Left colon (tissue), 2 donors: ENCODE data around the gene ATAD3B. TPM values are rescaled to one million over a fixed set of nuclear protein-coding genes. Genes with fewer than 3 reads are reported as not detected.
A peak's percentile ranks its signal among the peaks of the same experiment; 100 is the strongest.
"Not testable (repeated sequence)": the region's sequence is repeated elsewhere in the genome, so short reads cannot be mapped to it uniquely, and the experiment has no call there.

ENCODE experiments used
- ATAC-seq: fragments of 200-7000 bp; cut with Tn5 transposase; one replicate; pipeline ENCODE4 v1.9.1; 2020; ENCODE audit warnings: mild to moderate bottlenecking, moderate library complexity
- DNase-seq, 2 donors: peaks; one replicate each; pipeline ENCODE4 v3.0.0-alpha.2; 2020
- intact Hi-C, 2 donors: fragments of 100-400 bp; cut with DNase I in 1 of 2; cut with micrococcal nuclease in 1 of 2; formaldehyde crosslinking; loops; one replicate each; pipeline versions ENCODE4 v1.11.2 to v1.14.0; 2022; cut with DNase I, micrococcal nuclease
- long read RNA-seq: library from polyadenylated mRNA; unstranded; transcript quantifications from one replicate; pipeline ENCODE4 v2.0.0, GENCODE V29; 2021
- total RNA-seq, 2 donors: library from RNA; stranded (reverse); fragmentation: NEBNext Ultra II Directional; extraction: Animal tissue kit (Norgen Biotek cat#: 25700); gene quantifications; one replicate each; pipeline ENCODE4 v1.2.1, GENCODE V29; 2021
- donor health status: DM: no; HTN: no; CAD: no.
- donor health status: DM: yes; HTN: yes; CAD: no.

The ATAD3B gene
- total RNA-seq: 10 to 100 TPM; 15.2 to 16.4 TPM
- long read RNA-seq, transcript ATAD3B-201 (16 exons, 2,448 nt): major isoform, 18 of 26 reads
- long read RNA-seq, partial matches to known transcripts: 5 of 26 reads
- long read RNA-seq, other reads (novel, unspliced or antisense): 3 of 26 reads

- ATAC-seq (peak; percentile 97), DNase-seq (peak; percentile 88 to 97)
- intact Hi-C loops: no loop called here
These were observed at the start of gene ATAD3B for GRCh38 chr1:1471389-1472052. ATAD3B (plus strand) TSS chr1:1471765; CDS start chr1:1471885, 120 bp downstream.

- ATAC-seq: no peak
These were observed 49.6 kb upstream of the ATAD3B start for GRCh38 chr1:1421907-1422464.

DNA sequence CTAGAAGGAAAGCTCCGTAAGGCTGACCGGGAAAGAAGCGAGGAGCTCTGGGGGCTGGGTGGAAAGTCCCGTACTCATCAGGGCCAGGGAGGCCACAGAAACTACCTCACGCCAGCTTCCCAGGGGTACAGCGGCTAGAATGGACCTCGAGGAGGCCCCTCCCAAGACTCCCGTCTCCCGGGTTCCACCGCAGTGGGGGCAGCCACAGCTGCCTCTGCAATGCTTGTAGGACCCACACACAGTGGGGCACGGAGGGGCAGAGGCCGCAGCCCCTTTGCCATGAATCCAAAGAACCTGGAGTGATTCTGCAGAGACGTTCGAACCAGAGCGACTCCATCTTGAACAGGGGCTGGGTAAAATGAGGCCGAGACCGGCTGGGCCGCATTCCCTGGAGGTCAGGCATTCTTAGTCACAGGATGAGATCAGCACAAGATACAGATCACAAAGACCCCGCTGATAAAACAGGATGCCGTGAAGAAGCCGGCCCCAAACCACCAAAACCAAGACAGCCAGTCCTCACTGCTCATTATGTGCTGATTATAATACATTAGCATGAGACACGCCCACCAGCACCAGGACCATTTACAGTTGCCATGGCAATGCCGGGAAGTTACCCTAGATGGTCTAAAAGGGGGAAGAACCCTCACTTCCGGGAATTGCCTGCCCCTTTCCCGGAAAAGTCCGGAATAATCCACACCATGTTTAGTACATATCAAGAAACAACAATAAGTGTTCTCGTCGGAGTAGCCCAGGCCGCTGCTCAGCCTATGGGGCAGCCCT lies 48.9 kb upstream of the ATAD3B start:
- intact Hi-C loops: no loop called here
- ATAC-seq: no peak
- DNase-seq: no peak

More at GRCh38 chr1:1421907-1422464, 49.6 kb upstream of the ATAD3B start:
- intact Hi-C loops: no loop called here
- DNase-seq: no peak

- ATAC-seq: no peak
- intact Hi-C loops: no loop called here
- no peak for DNase-seq
These were observed 48.3 kb upstream of the ATAD3B start for GRCh38 chr1:1423245-1423597.

DNA sequence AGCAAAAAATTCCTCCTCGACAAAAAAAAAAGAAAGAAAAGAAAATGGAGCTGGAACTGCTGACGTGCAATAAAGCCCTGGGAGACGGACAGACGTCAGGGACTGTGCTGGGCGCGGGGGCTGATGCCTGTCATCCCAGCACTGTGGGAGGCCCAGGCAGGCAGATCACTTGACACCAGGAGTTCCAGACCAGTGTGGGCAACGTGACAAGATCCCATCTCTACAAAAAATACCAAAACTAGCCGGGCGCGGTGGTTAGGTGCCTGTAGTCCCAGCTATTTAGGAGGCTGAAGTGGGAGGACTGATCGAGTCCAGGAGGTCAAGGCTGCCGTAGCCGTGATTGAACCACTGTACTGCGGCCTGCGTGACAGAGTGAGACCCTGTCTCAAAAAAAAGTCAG lies 46.9 kb upstream of the ATAD3B start:
- DNase-seq: no peak
- intact Hi-C loops: no loop called here
- no peak for ATAC-seq

GRCh38 chr1:1425426-1425752 lies 46.2 kb upstream of the ATAD3B start:
- ATAC-seq (no peak), DNase-seq (no peak)
- intact Hi-C loops: no loop called here

DNA sequence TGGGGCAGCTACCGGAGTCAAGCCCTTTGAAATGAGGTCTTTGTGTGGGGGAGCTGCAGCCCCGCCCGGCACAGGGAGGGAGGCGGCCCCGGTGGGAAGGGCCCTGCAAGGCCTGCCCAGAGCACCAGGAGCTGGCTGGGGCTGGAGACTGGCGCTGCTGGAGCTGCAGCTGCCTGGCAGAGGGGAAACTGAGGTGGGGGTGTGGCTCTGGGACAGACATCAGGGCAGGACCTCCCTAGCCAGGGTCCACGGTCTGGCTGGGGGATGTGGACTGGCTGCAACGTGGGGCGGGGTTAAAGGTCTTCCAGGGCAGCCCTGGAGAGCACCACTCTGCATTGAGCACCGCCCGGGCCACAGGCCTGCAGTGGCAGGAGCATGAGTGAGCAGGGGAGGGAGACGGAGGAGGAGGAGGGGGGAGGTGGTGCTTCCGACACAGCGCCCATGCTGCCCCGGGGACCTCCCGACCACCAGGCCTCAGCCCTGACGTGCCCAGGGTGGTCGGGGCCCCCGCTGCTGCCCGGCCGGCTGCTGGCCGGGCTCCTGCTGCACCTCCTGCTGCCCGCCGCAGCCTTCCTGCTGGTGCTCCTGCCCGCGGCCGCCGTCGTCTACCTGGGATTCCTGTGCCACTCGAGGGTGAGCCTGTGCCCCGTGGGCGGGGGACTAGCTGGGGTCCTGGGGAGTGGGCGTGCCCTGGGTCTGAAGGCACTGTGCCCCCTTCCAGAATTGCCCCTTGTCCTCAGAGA lies 45.6 kb upstream of the ATAD3B start:
- ATAC-seq (no peak), DNase-seq (no peak)
- intact Hi-C loops: no loop called here

GRCh38 chr1:1426496-1427105 lies 45.0 kb upstream of the ATAD3B start:
- ATAC-seq: no peak
- intact Hi-C loops: no loop called here
- DNase-seq: no peak

GRCh38 chr1:1427106-1427819 lies 44.3 kb upstream of the ATAD3B start:
- no peak for ATAC-seq
- intact Hi-C loops: no loop called here
- DNase-seq: peak in 1 of 2 donors; percentile 52

DNA sequence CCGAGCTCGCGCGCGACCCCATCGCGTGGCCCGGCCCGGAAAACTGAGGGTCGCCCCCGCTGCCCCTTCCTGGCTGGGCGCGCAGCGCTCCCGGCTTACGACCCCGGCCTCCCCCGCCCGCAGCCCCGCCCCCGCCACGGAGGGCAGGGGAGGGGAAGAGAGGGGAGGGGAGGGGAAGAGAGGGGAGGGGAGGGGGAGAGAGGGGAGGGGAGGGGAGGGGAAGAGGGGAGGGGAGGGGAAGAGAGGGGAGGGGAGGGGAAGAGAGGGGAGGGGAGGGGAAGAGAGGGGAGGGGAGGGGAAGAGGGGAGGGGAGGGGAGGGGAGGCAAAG lies 43.8 kb upstream of the ATAD3B start:
- ATAC-seq: no peak
- intact Hi-C loops: no loop called here
- no peak for DNase-seq

DNA sequence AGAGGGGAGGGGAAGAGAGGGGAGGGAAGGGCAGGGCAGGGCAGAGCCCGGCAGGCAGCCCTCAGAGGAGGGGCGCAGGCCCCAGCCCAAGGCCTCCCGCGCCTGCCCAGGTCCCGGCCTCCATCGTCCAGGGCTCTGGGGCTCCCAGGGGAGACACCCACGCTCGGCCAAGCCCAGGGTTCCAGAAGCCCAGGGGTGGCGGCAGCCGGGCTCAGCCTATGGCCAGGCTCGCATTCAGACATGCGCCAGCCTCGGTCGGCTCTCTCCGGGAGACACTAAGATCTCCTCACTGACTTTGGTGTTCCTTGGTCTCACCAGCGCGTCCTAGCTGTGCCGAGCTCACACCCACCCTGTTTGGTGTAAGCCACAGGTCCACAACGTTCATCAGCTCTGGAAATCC lies 43.4 kb upstream of the ATAD3B start:
- intact Hi-C loops: no loop called here
- no peak for DNase-seq
- ATAC-seq: no peak

DNA sequence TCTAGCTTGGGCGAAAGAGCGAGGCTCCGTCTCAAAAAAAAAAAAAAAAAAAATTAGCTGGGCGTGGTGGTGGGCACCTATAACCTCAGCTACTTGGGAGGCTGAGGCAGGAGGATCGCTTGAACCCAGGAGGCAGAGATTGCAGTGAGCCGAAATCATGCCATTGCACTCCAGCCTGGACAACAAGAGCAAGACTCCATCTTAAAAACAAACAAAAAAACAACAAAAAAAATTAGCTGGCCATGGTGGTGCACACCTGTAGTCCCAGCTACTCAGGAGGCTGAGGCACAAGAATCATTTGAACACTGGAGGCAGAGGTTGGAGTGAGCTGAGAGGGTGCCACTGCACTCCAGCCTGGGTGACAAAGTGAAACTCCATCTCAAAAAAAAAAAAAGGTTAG lies 42.6 kb upstream of the ATAD3B start:
- ATAC-seq, DNase-seq, intact Hi-C loops: not testable (repeated sequence)

GRCh38 chr1:1429671-1430073 lies 41.9 kb upstream of the ATAD3B start:
- DNase-seq (peak in 1 of 2 donors; percentile 39), ATAC-seq (no peak)
- intact Hi-C loops: no loop called here

- ATAC-seq (no peak), DNase-seq (peak; percentile 55 to 66)
- intact Hi-C loops: no loop called here
These were observed 41.2 kb upstream of the ATAD3B start for GRCh38 chr1:1430114-1430982.

- intact Hi-C loops: no loop called here
- DNase-seq: peak; percentile 37 to 58
- ATAC-seq: peak; percentile 15
These were observed 40.3 kb upstream of the ATAD3B start for GRCh38 chr1:1430992-1431844.

- intact Hi-C loops: no loop called here
- DNase-seq (peak; percentile 76 to 85), ATAC-seq (peak; percentile 69)
These were observed 39.7 kb upstream of the ATAD3B start for GRCh38 chr1:1431845-1432273.
